ELR (cell line): ENCODE data around the gene NKAIN1.
"Not testable (repeated sequence)": the region's sequence is repeated elsewhere in the genome, so short reads cannot be mapped to it uniquely, and the experiment has no call there.

ENCODE experiments used
- DNase-seq: peaks from one replicate; pipeline ENCODE4 v3.0.0-alpha.2; 2015; ENCODE audit warnings: low read depth

NKAIN1 gene

GRCh38 chr1:31195267-31195666 is 44.4 kb downstream of the NKAIN1 start:
- DNase-seq: not testable (repeated sequence)

GRCh38 chr1:31193729-31194128 is 46.0 kb downstream of the NKAIN1 start:
- no peak for DNase-seq

DNA sequence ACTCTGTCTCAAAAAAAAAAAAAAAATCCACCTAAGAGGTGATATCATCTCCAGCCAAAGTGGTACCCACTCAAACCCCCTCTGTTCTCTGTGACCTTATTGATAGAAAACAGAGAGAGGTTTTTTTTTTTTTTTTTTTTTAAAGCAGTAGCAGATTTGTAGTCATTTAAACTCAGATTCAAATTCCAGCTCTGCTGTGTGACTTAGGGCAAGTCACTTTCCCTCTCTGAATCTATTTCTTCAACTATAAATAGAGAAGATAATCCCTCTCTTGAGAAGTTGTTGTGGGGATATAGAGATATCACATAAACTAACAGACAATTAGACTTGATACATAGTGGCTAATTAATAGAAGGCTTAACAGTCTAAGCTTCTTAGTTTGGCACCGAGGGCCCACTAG is 48.4 kb downstream of the NKAIN1 start:
- no peak for DNase-seq

GRCh38 chr1:31189696-31190674 is 49.7 kb downstream of the NKAIN1 start:
- DNase-seq: no peak

GRCh38 chr1:31183927-31184554 is 55.6 kb downstream of the NKAIN1 start:
- DNase-seq: peak; percentile 56

GRCh38 chr1:31183126-31183525 is 56.6 kb downstream of the NKAIN1 start:
- no peak for DNase-seq

GRCh38 chr1:31182352-31182751 is 57.3 kb downstream of the NKAIN1 start:
- DNase-seq: peak; percentile 96

GRCh38 chr1:31181515-31182343 is 58.0 kb downstream of the NKAIN1 start:
- DNase-seq: peak; percentile 50

DNA sequence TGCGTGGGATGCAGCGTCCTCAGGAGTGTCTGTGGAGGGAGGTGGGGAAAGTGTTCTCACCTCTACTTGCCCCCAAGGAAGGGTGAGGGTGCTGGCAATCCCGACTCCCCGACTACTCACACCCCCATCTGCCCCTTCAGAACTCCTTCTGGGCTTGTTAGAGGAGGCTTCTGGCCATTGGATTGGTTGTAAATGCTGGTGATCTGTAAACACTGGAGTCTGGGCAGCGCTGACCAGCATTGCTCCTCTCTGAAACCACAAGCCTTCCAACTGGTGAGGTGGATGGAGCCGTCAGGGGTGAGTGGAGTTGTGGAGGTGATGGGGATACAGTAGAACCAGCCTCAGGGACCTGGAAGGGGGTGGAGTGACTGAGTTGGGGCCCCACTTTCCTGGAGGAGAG is 59.3 kb downstream of the NKAIN1 start:
- no peak for DNase-seq

DNA sequence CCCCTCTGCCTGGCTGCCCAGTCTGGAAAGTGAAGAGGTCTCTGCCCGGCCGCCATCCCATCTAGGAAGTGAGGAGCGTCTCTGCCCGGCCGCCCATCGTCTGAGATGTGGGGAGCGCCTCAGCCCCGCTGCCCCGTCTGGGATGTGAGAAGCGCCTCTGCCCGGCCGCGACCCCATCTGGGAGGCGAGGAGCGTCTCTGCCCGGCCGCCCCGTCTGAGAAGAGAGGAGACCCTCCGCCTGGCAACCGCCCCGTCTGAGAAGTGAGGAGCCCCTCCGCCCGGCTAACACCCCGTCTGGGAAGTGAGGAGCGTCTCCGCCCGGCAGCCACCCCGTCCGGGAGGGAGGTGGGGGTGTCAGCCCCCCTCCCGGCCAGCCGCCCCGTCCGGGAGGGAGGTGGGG is 63.4 kb downstream of the NKAIN1 start:
- not testable (repeated sequence) for DNase-seq

GRCh38 chr1:31170486-31170735 is 69.3 kb downstream of the NKAIN1 start:
- DNase-seq: no peak

- no peak for DNase-seq
Measured at GRCh38 chr1:31166462-31166861, 73.2 kb downstream of the NKAIN1 start.

DNA sequence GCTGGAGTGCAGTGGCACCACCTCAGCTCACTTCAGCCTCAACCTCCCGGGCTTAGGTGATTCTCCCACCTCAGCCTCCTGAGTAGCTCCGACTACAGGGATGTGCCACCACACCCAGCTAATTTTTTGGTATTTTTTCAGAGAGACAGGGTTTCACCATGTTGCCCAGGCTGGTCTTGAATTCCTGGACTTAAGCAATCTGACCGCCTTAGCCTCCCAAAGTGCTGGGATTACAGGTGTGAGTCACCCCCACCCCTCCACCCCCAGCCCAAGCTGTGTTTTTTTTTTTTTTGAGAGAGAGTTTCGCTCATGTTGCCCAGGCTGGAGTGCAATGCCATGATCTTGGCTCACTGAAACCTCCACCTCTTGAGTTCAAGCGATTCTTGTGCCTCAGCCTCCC is 75.4 kb downstream of the NKAIN1 start:
- DNase-seq: no peak

DNA sequence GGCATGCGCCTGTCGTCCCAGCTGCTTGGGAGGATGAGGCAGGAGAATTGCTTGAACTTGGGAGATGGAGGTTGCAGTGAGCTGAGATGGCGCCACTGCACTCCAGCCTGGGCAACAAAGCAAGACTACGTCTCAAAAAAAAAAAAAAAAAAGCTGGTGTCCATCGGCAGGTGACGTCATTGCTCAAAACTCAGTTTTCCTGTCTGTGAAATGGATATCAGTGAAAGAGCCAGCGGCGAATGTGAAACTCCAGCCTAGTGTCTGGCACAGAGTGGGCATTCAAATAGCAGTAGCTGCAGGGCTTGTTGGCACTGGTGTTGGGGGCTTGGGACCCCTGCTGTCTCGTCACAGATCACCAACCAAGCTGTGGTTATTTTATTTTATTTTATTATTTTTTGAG is 75.8 kb downstream of the NKAIN1 start:
- no peak for DNase-seq

GRCh38 chr1:31161571-31161970 is 78.1 kb downstream of the NKAIN1 start:
- DNase-seq: no peak

DNA sequence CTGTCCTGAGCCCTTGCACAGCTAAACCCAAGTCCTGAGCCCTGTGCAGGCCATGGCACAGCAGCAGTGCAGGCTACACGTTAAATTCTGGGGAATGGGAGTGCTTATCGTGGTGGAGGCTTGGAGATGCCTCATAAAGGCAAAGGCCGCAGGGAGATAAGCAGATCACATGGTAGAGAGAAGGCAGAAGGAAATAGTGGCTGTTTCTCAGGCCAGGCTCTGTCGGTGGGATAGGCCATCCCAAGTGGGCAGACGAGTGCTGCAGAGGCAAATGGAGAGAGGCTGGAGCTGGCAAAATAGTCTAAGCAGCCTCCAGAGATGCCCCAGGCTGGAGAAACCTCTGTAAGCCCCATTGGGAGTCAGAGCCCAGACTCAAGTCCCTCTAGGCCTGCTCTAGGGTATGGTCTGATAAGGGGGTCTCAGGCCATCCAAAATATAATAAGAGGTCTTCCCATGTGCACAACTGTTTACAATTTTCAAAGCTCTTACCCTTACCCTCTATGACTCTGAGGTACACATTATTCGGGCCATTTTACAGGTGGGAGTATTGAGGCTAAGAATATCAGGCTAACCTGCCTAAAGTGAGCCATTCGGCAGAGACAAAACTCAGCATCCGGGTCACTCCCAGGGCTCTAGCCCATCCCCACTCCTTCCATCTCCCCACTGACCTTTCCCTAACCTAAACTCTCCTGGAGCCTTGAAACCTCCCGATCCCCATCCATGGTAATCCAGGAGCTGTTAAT is 79.6 kb downstream of the NKAIN1 start:
- no peak for DNase-seq

- no peak for DNase-seq
Measured at GRCh38 chr1:31159323-31159722, 80.4 kb downstream of the NKAIN1 start.

GRCh38 chr1:31155216-31155806 is 84.4 kb downstream of the NKAIN1 start:
- DNase-seq: peak; percentile 85

GRCh38 chr1:31154632-31155215 is 85.0 kb downstream of the NKAIN1 start:
- DNase-seq: peak; percentile 84

- peak; percentile 20 for DNase-seq
Measured at GRCh38 chr1:31154000-31154631, 85.6 kb downstream of the NKAIN1 start.

GRCh38 chr1:31153423-31153822 is 86.3 kb downstream of the NKAIN1 start:
- DNase-seq: no peak
